ENCODE data around the gene DOK5.

The DOK5 gene

GRCh38 chr20:54650052-54650719, 174.8 kb downstream of the DOK5 start:
- no peak for DNase-seq

DNA sequence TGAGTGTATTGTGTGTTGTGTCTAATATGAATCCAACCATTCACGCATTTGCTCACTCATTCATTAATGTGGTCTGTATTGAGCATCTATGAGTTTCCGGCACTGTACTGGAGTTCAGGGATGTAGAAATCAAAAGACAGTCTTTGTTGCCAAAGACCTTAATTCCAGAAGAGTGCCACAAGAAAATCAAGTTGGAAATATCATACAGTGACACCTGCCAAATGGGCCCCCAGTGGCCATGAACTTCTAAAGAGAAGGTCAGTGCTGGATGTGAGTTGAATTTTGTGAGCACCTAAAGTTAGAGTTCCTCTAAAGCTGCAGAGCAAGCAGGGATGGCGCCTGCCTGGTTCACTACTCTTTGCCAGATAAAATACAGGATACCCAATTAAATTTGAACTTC, 175.9 kb downstream of the DOK5 start:
- DNase-seq, result no peak

DNA sequence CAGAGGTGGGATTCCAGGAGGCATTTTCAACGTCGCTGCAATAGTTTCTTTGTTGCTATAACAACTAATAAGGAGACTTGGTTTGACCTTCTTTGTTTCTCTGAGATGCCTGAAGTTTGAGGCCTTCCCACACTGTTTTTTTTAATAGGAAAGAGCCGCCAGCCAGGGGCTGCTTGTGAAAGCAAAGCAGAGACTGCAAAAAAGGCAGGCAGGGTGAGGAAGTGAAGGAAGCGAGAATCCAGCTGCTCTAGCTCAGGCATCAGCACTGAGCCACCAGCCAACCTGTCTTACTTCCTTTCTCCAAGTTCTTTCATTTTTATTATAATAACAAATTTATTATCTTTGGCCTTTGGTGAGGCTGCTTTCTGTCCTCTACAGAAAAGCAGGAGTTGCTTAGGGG, 179.1 kb downstream of the DOK5 start:
- no peak for DNase-seq

DNA sequence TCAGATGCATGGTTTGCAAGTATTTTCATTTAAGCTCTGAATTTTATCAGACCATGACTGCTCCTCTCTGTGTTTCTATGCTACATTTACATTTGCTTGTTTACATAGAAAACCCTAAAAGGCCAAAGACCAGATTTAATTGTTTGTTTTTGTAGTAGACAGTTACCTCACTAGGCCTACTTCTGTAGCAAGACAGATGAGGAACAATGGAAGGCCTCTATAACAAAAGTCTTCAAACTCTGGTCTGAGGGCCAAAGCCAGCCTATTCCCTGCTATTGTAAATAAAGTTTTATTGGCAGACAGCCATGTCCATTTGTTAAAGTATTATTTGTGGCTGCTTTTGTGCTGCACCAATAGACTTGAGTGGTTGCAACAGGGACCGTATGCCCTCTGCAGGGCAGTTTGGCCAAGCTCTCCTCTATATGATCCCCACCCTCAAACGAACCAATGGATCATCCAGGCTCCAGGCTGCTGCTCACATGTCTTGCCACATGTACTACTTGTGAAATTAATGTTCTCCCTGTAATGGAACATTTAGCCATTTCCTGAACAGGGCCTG, 182.0 kb downstream of the DOK5 start:
- no peak for DNase-seq

DNA sequence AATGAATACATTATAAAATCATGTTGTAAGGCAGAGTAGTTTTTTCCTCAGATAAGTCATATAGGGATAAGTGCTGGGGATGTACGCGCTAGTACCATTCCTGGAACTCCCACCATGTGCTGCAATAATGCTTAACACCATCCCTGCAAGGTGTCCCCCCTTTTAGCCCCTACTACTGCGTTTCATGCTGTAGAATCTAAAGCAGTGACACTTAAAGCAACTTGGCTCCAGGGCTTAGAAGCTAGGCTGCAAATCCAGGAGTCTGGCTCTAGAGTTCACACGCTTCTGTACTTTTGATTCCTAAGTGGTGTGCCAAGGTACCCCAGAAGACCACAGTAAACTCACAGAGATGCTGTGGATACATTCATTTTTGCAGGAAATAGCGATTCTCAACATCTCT, 183.1 kb downstream of the DOK5 start:
- DNase-seq, result no peak

DNA sequence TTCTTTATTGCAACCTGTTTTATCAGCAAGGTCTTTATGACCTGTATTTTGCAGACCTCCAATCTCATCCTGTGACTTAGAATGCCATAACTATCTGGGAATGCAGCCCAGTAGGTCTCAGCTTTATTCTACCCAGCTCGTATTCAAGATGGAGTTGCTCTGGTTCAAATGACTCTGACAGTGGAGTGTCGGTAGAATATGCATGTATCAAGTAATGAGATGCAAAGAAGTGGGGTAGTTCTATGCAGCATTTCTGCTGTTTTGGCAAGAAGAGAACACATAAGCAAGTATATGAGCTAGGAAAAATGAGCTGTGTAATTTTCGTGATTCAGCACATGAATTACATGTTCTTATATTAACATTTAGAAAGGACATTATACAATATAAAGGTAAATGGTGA, 185.9 kb downstream of the DOK5 start:
- no peak for DNase-seq

DNA sequence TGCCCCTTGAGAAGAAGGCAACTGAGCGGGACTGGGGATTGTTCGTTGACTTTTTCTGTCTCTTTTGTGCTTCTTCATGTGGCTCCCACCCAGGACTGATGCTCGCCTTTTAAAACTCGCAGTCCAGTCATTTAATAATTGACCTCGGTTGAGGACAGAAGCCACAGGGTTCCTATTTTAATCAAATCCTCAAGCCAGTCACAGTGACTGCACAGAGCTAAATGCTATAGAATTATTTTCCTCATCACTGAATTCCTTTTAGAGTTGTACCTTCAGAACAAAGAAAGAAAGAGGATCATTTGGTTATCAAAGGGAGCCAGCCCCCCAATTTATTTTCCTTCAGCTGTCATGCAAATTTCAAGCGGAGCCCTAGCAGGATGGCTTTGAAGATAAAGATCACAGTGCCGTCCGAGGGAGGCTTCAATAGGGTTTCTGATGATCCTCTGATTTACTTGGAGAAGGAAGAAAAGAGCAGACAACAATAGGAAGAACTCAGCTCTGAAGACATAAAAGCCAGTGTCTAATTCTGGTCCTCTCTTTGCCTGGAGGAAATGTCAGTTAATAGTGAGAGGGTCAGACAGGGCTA, 186.6 kb downstream of the DOK5 start:
- DNase-seq, result no peak

GRCh38 chr20:54665812-54666211, 190.4 kb downstream of the DOK5 start:
- no peak for DNase-seq

DNA sequence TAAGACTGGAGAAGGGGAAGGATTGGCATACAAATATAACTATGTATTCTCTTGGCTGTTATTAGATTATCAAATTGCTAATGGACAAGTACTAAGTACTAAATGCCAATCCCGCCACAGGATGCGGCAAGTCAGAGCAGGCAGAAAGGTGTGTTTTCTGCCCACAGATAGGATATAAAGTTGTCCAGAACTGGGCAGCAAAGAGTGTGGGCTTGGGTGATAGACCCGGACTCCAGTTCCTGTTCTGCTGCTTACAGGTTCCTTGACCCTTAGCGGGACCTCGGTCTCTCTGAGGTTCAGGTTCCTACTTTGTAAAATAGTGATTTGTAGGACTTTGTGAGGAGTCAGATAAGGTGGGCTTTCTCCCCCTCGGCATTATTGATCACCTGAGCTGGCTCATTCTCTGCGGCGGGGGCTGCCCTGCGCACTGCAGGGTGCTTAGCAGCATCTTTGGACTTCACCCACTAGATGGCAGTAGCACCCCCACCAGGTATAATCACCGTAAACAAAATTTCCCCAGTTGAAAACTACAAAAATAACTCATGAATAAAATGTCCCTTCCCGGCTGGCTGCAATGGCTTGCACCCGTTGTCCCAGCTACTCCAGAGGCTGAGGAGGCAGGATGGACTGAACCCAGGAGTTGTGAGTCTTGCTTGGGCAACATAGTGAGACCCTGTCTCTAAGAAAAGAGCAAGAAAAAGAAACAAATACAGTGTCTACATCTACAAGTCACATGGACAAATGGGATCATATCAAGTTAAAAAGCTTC, 193.1 kb downstream of the DOK5 start:
- no peak for DNase-seq

GRCh38 chr20:54669040-54669363, 193.6 kb downstream of the DOK5 start:
- no peak for DNase-seq

DNA sequence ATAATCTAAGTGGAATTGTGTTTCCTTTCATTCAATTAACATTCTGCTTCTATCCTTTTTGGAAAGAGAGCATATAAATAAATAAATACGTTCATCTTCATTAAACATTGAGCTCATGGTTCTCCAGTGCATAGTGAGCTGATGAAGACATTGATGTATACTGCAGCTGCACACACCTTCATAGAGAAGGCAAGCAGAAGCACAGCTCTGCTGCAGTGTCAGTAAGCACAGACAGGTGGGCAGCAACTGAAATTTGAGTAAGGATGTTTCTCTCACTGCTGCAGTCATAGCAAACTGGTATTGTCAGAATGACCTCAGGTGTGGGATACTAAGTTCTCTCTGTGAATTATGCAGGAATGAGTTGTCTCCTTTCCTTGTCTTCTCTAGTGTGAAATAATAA, 202.9 kb downstream of the DOK5 start:
- no peak for DNase-seq

DNA sequence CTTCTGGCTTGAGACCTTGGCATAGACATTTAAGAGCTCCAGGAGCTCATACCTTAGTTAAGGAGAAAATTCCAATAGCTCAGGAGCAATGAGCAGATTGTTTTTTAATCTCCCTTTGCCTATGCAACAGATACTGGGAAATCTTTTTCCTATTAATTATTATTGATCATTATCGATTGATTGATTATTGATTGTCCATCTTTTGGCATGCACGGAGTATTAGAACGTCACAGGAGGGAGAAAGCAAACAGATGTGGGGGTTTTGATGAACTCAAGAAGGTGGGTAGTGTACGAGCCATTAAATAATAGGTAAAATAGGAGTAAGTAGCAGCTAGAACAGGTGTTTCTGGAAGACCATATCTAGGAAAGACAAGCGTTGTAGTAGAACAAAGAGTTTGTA, 205.0 kb downstream of the DOK5 start:
- no peak for DNase-seq

DNA sequence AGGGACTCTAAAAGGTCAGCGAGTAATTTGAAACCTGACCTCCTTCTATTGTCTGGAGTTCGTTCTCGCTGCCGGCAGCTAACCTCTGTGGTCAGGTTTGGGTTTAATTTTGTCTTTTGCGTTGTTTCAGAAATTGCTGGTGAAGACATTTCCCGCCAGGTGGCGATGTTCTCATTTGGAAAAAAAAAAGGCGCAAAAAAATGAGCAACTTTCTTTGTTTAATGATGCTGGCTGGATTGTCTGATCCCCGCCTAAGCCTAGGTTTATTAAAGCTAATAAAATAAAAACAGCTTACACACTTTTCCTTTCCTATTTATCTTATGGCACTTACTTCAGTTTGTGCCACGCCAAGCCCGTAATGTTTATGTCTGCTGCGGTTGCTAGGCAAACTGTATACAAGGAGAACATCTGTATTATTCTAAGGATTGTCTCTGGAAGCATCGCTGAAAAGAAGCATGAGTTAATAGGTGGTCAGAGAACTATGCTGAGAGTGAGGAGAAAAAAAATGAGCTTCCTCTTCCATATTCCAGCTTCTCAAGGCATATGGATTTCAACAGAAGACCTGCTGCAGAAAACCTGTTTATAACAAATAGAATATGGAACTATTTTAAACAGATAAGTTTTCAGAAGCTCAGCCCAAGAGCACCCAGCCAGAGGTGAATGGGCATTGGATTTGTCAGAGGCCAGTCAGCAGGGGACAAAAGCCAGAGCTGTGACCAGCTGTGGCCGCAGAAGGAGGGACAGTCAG, 205.7 kb downstream of the DOK5 start:
- DNase-seq, result peak; percentile 31

GRCh38 chr20:54681869-54682268, 206.5 kb downstream of the DOK5 start:
- no peak for DNase-seq

DNA sequence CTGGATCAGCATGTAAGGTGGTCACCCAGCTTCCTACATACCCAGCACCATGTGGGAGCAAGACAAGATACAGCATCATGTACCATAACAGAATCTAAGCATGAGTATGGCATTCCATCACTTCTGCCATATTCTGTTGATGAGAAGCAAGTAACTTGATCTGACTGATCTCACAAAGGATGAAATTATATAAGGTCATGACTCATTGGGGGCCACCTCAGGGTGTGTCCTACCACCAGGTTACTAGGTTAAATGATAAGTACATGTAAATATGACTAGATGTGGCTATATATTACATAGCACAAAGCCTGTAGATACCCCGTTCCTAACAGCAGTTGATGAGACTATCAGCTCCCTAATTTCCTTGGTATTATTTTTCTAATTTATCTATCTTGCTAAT, 213.1 kb downstream of the DOK5 start:
- no peak for DNase-seq

GRCh38 chr20:54690323-54690722, 214.9 kb downstream of the DOK5 start:
- no peak for DNase-seq

DNA sequence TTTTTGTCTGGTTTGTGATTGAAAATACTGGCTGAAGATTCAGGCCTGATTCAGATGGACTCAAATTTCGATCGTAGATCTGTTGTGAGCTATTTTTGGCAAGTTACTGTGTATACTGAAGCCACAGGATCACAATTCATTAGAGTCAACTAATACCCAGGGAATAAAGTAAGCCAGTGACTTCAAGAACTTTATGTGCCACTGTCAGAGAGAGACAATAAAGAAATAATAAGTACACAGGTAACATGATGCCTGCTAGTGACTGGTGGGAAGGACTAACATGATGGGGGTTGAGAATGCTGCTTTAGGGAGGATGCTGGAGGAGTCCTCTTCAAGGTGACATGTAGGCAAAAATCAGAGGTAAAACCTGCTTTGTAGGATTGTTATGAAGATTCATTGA, 215.9 kb downstream of the DOK5 start:
- DNase-seq, result no peak

GRCh38 chr20:54692168-54692887, 216.9 kb downstream of the DOK5 start:
- DNase-seq, result no peak

GRCh38 chr20:54694516-54694915, 219.1 kb downstream of the DOK5 start:
- DNase-seq, result no peak

DNA sequence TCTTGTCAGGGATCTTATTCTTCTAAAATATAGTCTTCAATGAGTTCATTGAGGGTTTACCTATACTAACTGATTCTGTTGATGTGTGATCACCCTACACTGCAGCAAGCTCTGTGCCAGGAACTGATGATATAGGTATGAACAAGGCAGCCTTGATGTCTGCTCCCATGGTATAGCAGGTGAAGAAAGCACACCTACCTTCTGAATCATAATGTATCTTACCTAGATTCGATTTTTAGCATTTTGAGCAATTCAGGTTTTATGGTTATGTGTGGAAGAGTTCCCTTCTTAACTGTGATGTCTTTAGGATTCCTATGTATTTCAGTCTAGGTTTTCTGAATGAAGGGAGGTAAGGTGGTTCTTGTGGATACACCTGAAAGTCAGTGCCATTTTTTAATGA, 223.0 kb downstream of the DOK5 start:
- DNase-seq, result no peak

All from T1000 (cell line).